Type B pancreatic cell (in vitro differentiated cells): ENCODE measurements around the gene C3orf52. TPM values are rescaled to one million over a fixed set of nuclear protein-coding genes. Genes with fewer than 3 reads are reported as not detected.

ENCODE experiments used
- DNase-seq: peaks from one replicate; pipeline ENCODE4 v3.0.0; 2021; ENCODE audit warnings: mixed read lengths; ENCODE audit not compliant: unreplicated experiment; ENCODE audit errors: extremely low spot score
- H3K27ac Mint-ChIP-seq: 2 replicates; pipeline ENCODE4 v1.8.0; 2021; ENCODE audit warnings: mild to moderate bottlenecking, mixed read lengths
- H3K27me3 Mint-ChIP-seq: 2 replicates; pipeline ENCODE4 v1.8.0; 2021; ENCODE audit warnings: mixed read lengths
- H3K36me3 Mint-ChIP-seq: 2 replicates; pipeline ENCODE4 v1.8.0; 2021; ENCODE audit warnings: mixed read lengths
- H3K4me1 Mint-ChIP-seq: one replicate; pipeline ENCODE4 v1.8.0; 2021; ENCODE audit warnings: mixed read lengths; ENCODE audit not compliant: unreplicated experiment
- H3K4me3 Mint-ChIP-seq: 2 replicates; pipeline ENCODE4 v1.8.0; 2021; ENCODE audit warnings: mild to moderate bottlenecking, mixed read lengths
- H3K9me3 Mint-ChIP-seq: 2 replicates; pipeline ENCODE4 v1.8.0; 2021; ENCODE audit warnings: mixed read lengths
- CTCF ChIP-seq: fragments of 200-600 bp; sonication (generic); conservative IDR thresholded peaks from 2 replicates; pipeline ENCODE4 v1.5.0; 2021; ENCODE audit warnings: antibody characterized with exemption, mild to moderate bottlenecking
- total RNA-seq: library from RNA; stranded (reverse); gene quantifications from 2 replicates; pipeline ENCODE4 v1.2.1, GENCODE V29; 2021; ENCODE audit warnings: low replicate concordance

C3orf52 gene
- total RNA-seq, 1 donor from 2014 or later = 8.4 TPM

GRCh38 chr3:112083239-112083638 lies 3.0 kb upstream of the C3orf52 start:
- DNase-seq = no peak
- Mint-ChIP-seq H3K27ac (no peak overlapping the region), H3K27me3 (peaks cover 11% of the 10 kb centered on the region), H3K9me3 (no peaks in the 10 kb centered on the region), H3K36me3 (no peaks in the 10 kb centered on the region), H3K4me3 (no peak overlapping the region), H3K4me1 (peaks cover 26% of the 10 kb centered on the region)
- TF ChIP-seq CTCF = no peak

- Mint-ChIP-seq H3K27me3 (peaks cover 13% of the 10 kb centered on the region), H3K4me3 (peak overlapping the region; percentile 91), H3K27ac (peak overlapping the region; percentile 87), H3K36me3 (no peaks in the 10 kb centered on the region), H3K4me1 (peaks cover 37% of the 10 kb centered on the region), H3K9me3 (no peaks in the 10 kb centered on the region)
- no peak for DNase-seq
- no peak for TF ChIP-seq CTCF
Observed at GRCh38 chr3:112084980-112085705, 1.0 kb upstream of the C3orf52 start.

GRCh38 chr3:112085735-112086075 lies 484 bp upstream of the C3orf52 start:
- H3K27ac Mint-ChIP-seq = peak overlapping the region; percentile 87
- peaks cover 42% of the 10 kb centered on the region for H3K4me1 Mint-ChIP-seq
- H3K9me3 Mint-ChIP-seq = no peaks in the 10 kb centered on the region
- TF ChIP-seq CTCF = no peak
- peaks cover 13% of the 10 kb centered on the region for H3K27me3 Mint-ChIP-seq
- no peak for DNase-seq
- H3K36me3 Mint-ChIP-seq = no peaks in the 10 kb centered on the region
- peak overlapping the region; percentile 91 for H3K4me3 Mint-ChIP-seq

GRCh38 chr3:112086875-112087524 lies 811 bp downstream of the C3orf52 start:
- DNase-seq = no peak
- peak overlapping the region; percentile 91 for H3K4me3 Mint-ChIP-seq
- peak overlapping the region; percentile 87 for H3K27ac Mint-ChIP-seq
- no peaks in the 10 kb centered on the region for H3K9me3 Mint-ChIP-seq
- H3K36me3 Mint-ChIP-seq = no peaks in the 10 kb centered on the region
- TF ChIP-seq CTCF = peak; percentile 8
- peaks cover 49% of the 10 kb centered on the region for H3K4me1 Mint-ChIP-seq
- peaks cover 13% of the 10 kb centered on the region for H3K27me3 Mint-ChIP-seq

- DNase-seq = no peak
- Mint-ChIP-seq H3K36me3 (no peaks in the 10 kb centered on the region), H3K27ac (peak overlapping the region; percentile 87), H3K4me1 (peaks cover 55% of the 10 kb centered on the region), H3K27me3 (peaks cover 13% of the 10 kb centered on the region), H3K4me3 (peak overlapping the region; percentile 91), H3K9me3 (no peaks in the 10 kb centered on the region)
- no peak for TF ChIP-seq CTCF
Observed at GRCh38 chr3:112087746-112088145, 1.6 kb downstream of the C3orf52 start.
